ENCODE data around the gene BLZF1.

GRCh38 chr1:169326956-169327268 lies 41.1 kb upstream of the BLZF1 start:
- no peak for TF ChIP-seq POLR2AphosphoS5 (IDR thresholded peaks at IDR 0.05)
- TF ChIP-seq CTCF (IDR thresholded peaks at IDR 0.05): no peak
- no peak for TF ChIP-seq POLR2A (IDR thresholded peaks at IDR 0.05)
- no peak for TF ChIP-seq EP300 (IDR thresholded peaks at IDR 0.05)

All from upper lobe of left lung (tissue), 4 donors.